Kidney epithelial cell (primary cell): Measurements from ENCODE around the gene SERPINB5. TPM values are rescaled to one million over a fixed set of nuclear protein-coding genes. Genes with fewer than 3 reads are reported as not detected.

Experiments used
- DNase-seq: peaks from one replicate; pipeline ENCODE4 v3.0.0-alpha.2; 2010; ENCODE audit warnings: low read depth
- H3K27me3 ChIP-seq: 2 replicates; pipeline ENCODE4 v1.6.0; 2011; ENCODE audit warnings: low read length; ENCODE audit not compliant: control insufficient read depth, insufficient read depth
- H3K36me3 ChIP-seq: 2 replicates; pipeline ENCODE4 v1.5.1; 2011; ENCODE audit warnings: low read length; ENCODE audit not compliant: control insufficient read depth, insufficient read depth
- H3K4me3 ChIP-seq: 2 replicates; pipeline ENCODE4 v1.5.1; 2011; ENCODE audit warnings: low read depth, mild to moderate bottlenecking, control low read depth, low read length
- CTCF ChIP-seq: IDR thresholded peaks from 2 replicates; pipeline ENCODE4 v1.5.1; 2011; ENCODE audit warnings: mild to moderate bottlenecking, moderate library complexity, low read length, control low read depth, inconsistent platforms; ENCODE audit not compliant: insufficient read depth, poor library complexity, severe bottlenecking
- total RNA-seq: library from RNA; depleted of rRNA; stranded (reverse); fragments of >200 nt; gene quantifications from 2 replicates; pipeline ENCODE4 v1.2.3, GENCODE V29; 2015

Gene SERPINB5
- total RNA-seq, 1 donor from 2014 or later, result 2.3 TPM

- DNase-seq, result no peak
- no peak overlapping the region for H3K4me3 ChIP-seq
- H3K27me3 ChIP-seq, result no peaks in the 10 kb centered on the region
- H3K36me3 ChIP-seq, result no peaks in the 10 kb centered on the region
- no peak for TF ChIP-seq CTCF
Observed at GRCh38 chr18:63545000-63545399, 68.2 kb downstream of the SERPINB5 start.

GRCh38 chr18:63550068-63550467, 73.3 kb downstream of the SERPINB5 start:
- no peak for TF ChIP-seq CTCF
- H3K27me3 ChIP-seq, result no peaks in the 10 kb centered on the region
- no peaks in the 10 kb centered on the region for H3K36me3 ChIP-seq
- no peak for DNase-seq
- no peak overlapping the region for H3K4me3 ChIP-seq

- TF ChIP-seq CTCF, result no peak
- H3K4me3 ChIP-seq, result no peak overlapping the region
- H3K36me3 ChIP-seq, result no peaks in the 10 kb centered on the region
- no peaks in the 10 kb centered on the region for H3K27me3 ChIP-seq
- DNase-seq, result no peak
Observed at GRCh38 chr18:63551769-63552168, 75.0 kb downstream of the SERPINB5 start.

GRCh38 chr18:63552581-63552980, 75.8 kb downstream of the SERPINB5 start:
- Histone ChIP-seq H3K36me3 (no peaks in the 10 kb centered on the region), H3K27me3 (no peaks in the 10 kb centered on the region), H3K4me3 (no peak overlapping the region)
- DNase-seq, result no peak
- TF ChIP-seq CTCF, result no peak

GRCh38 chr18:63553081-63553480, 76.3 kb downstream of the SERPINB5 start:
- no peak overlapping the region for H3K4me3 ChIP-seq

More at GRCh38 chr18:63553081-63553480, 76.3 kb downstream of the SERPINB5 start:
- no peaks in the 10 kb centered on the region for H3K27me3 ChIP-seq
- TF ChIP-seq CTCF, result no peak
- DNase-seq, result peak; percentile 79
- H3K36me3 ChIP-seq, result no peaks in the 10 kb centered on the region

Other genes starting within 250 kb of the SERPINB5 start
- gene BCL2, start 157.2 kb upstream of the SERPINB5 start, total RNA-seq, result 5.2 and 8.4 TPM in 2 replicates
- gene KDSR, start 109.8 kb upstream of the SERPINB5 start, total RNA-seq, result 32.1 and 36.3 TPM in 2 replicates
- 56.6 and 63.8 TPM in 2 replicates for gene VPS4B, start 54.5 kb upstream of the SERPINB5 start, total RNA-seq
- not detected in 2 replicates for gene SERPINB12, start 65.4 kb downstream of the SERPINB5 start, total RNA-seq
- gene SERPINB13, start 110.4 kb downstream of the SERPINB5 start, total RNA-seq, result not detected in 2 replicates
- not detected in 2 replicates for gene SERPINB4, start 167.3 kb downstream of the SERPINB5 start, total RNA-seq
- gene SERPINB3, start 184.9 kb downstream of the SERPINB5 start, total RNA-seq, result not detected in 2 replicates
- not detected in 2 replicates for gene SERPINB11, start 226.0 kb downstream of the SERPINB5 start, total RNA-seq